Measurements from ENCODE around the gene HMGCS2.

DNA sequence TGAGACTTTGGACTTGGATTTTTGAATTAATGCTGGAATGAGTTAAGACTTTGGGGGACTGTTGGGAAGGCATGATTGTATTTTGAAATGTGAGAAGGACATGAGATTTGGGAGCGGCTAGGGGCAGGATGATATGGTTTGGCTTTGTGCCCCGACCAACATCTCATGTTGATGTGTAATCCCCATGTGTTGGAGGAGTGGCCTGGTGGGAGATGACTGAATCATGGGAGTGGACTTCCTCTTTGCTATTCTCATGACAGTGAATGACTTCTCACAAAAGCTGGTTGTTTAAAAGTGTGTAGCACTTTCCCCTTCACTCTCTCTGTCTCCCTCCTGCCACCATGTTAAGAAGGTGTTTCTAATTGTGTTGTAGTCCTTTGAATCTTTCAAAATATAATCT, 66.3 kb downstream of the HMGCS2 start:
- TF ChIP-seq, protein P1, sequence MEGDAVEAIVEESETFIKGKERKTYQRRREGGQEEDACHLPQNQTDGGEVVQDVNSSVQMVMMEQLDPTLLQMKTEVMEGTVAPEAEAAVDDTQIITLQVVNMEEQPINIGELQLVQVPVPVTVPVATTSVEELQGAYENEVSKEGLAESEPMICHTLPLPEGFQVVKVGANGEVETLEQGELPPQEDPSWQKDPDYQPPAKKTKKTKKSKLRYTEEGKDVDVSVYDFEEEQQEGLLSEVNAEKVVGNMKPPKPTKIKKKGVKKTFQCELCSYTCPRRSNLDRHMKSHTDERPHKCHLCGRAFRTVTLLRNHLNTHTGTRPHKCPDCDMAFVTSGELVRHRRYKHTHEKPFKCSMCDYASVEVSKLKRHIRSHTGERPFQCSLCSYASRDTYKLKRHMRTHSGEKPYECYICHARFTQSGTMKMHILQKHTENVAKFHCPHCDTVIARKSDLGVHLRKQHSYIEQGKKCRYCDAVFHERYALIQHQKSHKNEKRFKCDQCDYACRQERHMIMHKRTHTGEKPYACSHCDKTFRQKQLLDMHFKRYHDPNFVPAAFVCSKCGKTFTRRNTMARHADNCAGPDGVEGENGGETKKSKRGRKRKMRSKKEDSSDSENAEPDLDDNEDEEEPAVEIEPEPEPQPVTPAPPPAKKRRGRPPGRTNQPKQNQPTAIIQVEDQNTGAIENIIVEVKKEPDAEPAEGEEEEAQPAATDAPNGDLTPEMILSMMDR (IDR thresholded peaks at IDR 0.05; ENCODE audit: borderline replicate concordance, extremely low read depth, low read length, poor library complexity, severe bottlenecking): no peak
- TF ChIP-seq EZH2 (IDR thresholded peaks at IDR 0.05; ENCODE audit: borderline replicate concordance, low read depth, low read length, severe bottlenecking): no peak
